HG03442 (cell line): Measurements from ENCODE around the gene VENTX.
"Not testable (repeated sequence)": the region's sequence is repeated elsewhere in the genome, so short reads cannot be mapped to it uniquely, and the experiment has no call there.

ENCODE experiments used
- ATAC-seq: cut with Tn5 transposase; IDR thresholded peaks from one replicate; pipeline ENCODE4 v1.9.1; 2021; ENCODE audit warnings: mild to moderate bottlenecking, moderate library complexity; ENCODE audit not compliant: unreplicated experiment

The VENTX gene

DNA sequence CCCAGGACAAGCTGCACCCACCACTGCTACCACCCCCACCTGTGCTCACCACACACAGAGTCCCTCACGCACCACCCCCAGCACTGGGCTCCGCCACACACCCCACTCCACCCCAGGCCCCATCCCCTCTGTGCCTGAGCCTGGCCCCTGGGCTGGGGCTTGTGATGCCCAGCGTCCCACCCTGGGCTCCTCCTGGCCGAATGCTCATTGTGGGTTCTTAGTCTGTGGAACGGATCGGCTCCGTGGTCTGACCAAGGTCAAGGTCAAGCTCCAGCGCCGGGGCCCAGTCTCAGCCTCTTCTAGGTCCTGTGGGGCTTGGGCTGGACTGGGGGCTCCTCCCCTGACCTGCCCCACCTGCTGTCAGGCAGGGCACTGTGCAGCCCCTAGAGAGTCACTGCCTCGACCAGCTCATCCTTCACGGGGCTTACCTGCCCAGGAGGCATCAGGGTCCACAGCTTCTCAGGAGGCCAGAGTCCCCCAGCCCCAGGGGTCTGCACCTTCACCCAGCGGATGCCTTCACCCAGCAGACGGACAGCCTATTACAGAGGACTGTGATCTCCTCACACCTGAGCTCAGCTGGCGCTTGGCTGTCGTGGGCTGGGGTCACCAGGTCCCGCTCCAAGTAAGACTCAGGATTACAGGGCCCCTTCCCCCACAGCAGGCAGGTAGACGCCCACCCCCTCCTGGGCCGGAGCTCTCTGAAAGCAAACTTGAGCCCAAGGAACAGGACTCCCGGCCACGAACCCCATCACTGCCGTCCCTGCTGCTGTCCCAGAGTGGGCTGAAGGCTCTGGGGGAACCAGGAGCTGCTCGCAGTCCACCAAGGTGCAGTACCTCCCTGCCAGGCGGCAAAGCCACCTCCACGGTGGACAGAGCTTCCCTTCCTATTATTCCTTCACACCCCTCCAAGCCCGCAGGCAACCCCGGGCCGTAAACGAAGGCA, 22.9 kb upstream of the VENTX start:
- no peak for ATAC-seq

DNA sequence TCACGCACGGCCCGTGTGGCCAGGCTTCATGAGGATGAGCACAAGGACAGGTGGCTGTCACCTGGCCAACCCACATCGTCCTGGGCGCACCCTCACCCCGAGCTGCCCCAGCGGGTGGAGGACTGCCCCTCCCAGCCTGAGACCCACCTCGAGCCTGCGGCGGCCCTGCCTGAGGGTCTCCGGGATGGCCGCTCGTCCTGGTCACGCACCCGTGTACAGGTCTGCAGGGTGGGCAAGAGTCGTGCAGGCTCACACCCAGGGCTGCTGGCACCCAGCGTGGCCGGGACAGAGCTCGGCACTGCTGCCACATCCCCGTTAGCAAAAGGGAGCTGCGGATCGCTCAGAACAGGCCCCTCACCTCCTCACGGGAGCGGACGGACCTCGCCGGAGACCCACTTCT, 22.1 kb upstream of the VENTX start:
- ATAC-seq = no peak

DNA sequence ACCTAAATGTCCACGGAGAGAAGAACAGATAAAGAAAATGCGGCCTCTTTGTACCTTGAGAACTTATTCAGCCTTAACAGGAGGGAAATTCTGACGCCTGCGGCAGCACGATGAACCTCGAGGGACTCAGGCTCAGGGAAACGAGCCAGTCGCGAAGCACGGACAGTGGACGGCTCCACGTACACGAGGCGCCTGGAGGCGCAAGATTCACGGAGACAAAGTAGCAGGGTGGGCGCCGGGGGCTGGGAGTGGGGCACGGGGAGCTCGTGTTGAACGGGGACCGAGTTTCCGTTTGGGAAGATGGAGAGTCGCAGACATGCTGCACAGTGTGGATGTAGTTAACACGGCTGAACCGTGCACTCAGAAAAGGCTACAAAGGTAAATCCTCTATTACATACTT, 20.9 kb upstream of the VENTX start:
- no peak for ATAC-seq

DNA sequence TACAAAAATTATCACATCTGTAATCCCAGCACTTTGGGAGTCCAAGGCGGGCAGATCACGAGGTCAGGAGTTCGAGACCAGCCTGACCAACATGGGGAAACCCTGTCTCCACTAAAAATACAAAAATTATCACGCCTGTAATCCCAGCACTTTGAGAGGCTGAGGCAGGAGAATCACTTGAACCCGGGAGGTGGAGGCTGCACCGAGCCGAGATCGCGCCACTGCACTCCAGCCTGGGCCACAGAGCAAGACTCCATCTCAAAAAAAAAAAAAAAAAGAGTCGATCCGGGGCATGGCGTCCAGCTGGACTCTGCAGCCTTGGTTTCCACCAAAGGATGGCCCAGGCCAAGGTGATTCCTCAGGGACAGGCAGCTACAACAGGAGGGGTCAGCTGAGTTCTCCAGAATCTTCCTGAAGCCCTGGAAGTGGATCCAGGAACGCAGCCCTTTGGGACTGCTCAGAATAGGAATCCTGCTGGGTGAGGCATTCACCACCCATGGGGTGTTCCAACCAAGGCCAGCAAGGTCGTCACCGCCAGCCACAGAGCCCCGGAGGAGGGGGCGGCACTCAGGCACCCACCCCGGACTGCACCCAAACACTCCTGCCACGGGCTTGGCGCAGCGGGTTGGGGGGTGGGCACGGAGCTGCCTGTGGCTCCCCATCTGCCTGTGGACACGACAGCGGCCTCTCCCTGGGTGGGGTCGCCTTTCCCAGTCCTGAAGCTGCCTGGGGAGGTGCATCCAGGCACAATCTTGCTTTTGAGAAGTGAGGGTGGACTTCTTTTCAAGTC, 19.7 kb upstream of the VENTX start:
- ATAC-seq = no peak

DNA sequence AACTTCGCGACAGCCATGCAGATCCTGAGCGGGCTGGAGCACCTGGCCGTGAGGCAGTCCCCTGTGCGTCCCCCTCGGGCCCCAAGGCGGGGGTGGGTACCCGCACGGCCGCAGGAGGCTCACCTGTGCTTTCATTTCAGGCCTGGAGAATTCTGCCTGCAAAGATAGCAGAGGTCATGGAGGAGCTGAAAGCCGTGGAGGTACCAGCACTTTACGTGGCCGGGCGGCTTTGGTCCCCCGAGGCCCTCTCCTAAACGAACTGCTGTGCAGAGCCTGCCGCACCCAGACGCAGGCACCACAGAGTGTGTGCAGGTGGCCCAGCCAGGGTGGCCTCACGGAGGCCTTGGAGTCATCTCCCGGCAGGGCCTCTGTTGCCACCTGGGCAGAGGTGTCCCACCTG, 18.8 kb upstream of the VENTX start:
- no peak for ATAC-seq

DNA sequence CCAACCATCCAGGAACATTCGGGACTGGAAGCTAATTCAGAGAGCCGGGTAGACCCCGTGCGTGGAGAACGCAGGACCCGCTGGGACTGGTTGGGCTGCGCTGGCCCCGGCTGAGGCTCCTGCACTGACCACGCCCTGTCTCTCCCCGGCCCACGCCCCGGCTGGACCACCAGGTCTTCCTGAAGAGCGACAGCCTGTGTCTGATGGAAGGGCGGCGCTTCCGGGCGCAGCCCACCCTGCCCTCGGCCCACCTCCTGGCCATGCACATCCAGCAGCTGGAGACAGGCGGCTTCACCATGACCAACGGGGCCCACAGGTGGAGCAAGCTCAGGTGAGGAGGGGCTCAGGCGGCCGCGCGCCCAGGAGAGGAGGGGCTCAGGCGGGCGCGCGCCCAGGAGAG, 17.9 kb upstream of the VENTX start:
- ATAC-seq = no peak

DNA sequence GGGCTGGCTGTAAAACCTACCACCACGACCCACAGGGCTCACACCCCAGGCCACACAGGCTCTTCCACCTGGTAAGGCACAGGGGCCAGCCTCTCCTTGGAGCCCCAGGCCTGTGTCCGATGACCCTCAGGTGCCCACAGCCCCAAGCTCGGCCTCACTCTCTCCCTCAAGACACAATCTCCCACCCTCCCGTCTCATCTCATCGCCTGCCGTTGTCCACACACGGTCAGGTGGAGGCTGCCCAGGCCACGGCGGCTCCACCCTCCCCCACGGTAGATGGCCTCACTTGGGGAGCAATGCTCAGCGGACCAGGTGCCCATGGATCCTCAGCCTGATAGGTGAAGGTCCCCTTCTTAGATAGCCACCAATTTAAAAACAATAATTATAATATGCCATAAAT, 16.3 kb upstream of the VENTX start:
- no peak for ATAC-seq

DNA sequence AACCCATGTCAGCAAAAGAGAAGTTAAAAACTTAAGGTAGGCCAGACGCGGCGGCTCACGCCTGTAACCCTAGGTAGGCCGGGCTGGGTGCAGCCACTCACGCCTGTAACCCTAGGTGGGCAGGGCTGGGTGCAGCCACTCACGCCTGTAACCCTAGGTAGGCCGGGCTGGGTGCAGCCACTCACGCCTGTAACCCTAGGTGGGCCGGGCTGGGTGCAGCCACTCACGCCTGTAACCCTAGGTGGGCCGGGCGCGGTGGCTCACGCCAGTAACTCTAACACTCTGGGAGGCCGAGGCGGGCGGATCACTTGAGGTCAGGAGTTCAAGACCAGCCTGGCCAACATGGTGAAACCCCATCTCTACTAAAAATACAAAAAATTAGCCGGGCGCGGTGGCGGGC, 15.9 kb upstream of the VENTX start:
- ATAC-seq = not testable (repeated sequence)

DNA sequence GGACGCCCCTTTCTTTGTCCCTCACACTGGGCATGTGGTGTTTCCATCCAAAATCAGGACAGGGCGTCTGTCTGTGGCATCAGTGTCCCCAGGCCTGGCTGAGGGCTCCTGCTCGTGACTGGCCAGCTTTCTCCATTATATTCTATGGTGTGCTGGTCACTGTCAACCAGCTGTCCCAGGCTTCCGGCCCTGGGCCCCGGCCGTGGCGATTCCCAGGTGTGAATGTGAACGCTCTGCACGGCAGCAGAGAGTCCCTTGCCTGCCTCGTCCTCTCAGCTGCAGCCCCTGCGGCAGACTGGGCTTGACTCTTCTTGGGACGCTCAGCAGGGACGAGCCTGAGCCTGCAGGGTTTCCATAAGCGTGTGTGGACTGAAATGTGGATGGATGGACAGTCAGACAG, 13.6 kb upstream of the VENTX start:
- ATAC-seq = no peak

DNA sequence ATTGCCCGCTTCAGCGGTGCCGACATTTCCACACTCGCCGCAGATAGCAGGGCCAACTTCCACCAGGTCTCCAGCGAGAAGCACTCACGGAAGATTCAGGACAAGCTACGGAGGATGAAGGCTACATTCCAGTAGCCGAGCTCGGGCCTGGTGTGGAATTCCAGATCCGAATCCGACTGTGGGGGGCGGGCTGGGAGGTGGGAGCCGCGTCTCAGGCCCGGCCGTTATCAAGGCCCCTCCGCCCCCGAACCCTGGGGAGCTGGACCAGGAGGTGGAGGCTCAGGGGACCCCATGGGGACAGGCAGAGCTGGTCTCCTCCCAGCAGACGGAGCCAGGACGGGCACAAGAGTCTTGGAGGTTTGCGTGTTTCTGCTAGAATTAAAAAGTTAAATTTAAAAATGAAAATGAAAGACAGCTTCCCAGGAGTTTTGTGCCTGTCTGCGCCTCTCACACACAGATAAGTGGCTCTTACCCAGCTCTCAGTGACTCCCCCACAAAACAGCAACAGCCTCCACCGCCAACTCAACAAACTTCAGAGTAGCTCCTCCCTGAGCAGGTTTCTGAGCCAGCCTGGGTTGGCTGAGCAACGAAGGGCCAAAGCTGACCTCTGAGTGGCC, 12.8 kb upstream of the VENTX start:
- no peak for ATAC-seq

DNA sequence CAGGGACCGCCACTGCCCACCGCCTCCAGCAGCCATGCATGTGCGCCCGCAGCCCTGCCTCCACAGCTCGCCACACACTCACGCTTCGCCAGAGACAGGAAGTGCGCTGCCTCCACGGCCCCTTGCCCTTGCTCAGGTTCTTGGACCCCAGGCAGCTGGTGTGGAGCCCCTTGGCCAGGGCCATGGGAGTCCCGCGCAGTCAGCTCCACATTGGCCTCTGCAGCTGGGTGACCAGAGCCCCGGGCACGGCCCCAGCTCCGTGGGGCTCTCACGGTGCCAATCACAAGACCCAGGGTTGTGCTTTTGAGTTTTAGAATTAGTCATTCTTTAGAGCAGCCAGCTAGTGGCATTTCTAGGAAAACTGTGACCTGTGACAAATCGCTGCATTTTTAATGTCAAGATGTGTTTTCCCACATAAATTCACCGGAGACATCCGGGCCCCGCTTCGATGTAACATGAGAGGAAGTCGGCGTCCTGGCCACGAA, 11.9 kb upstream of the VENTX start:
- ATAC-seq = no peak

DNA sequence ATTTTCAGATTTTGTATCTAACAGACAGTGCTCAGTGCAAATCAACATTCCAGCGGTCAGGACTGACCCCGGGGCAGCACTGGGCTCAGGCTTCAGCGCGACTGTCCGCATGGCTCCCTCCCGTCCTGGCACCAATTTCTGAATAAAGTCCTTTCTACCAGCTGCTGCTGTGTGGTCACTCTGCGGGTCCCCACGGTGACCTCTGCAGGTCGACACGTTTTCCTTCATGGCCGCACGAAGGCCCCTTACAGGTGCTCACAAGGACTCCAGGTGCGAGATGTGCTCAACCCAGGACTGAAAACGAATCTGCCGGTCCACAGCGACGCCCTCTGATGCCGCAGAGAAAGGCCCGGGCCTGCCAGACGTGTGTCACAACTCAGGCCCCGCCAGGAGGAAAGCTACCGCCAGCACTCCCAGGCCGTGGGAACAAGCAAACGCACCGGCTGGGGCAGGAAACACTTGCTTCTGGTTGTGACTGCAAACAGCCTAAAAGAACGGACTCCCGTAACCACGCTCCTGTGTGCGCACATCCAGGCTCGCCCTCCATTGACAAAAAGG, 11.3 kb upstream of the VENTX start:
- no peak for ATAC-seq

DNA sequence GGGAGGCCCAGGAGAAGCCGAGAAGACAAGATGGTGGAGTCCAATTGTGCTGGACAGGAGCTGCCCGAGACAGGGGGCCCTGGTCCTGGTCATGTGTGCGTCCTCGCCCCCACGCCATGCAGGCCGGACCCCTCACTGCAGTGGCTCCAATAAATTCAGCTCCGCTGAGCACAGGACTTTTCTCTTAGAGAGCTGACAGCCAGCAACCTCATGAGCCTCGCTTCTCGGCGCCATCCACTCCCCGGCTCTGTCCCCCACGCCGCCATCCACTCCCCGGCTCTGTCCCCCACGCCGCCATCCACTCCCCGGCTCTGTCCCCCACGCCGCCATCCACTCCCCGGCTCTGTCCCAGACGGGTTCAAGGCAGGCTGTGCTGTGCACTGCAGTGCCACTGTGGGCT, 10.4 kb upstream of the VENTX start:
- ATAC-seq = no peak

DNA sequence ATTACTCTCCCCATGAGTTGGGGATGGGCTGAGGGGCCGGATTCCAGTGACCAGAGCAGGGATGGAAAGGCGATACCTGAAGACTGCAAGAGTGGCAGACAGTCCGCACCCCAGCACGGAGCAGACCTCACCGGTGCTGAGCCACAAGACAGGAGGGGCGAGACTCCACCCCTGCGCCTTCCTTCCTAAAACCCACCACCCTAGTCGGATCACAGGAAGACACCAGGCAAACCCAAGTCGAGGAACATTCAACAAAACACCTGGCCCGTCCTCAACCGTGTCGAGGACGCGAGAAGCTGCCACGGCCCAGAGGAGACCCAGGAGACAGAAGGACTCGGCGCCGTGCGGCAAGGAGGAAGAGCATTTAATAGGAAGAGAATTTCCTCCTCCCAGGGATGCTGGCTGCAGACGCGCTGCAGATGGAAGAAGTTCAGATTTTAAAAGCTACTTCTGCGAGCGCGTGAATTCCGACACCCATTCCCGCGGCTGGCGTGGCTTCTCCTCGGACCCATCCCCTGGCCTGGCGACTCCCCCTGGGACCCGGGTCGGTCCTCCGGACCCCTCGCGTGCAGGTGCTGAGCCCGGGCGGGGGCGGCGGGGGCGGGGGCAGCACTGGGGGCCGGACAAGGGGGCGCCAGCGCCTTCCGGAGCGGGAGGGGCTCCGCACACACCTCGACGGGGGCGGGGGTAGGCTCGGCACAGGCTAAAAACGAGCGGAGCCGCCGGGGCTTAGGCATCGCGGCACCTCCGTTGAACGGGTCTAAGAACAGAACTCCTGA, 8.2 kb upstream of the VENTX start:
- ATAC-seq = no peak

DNA sequence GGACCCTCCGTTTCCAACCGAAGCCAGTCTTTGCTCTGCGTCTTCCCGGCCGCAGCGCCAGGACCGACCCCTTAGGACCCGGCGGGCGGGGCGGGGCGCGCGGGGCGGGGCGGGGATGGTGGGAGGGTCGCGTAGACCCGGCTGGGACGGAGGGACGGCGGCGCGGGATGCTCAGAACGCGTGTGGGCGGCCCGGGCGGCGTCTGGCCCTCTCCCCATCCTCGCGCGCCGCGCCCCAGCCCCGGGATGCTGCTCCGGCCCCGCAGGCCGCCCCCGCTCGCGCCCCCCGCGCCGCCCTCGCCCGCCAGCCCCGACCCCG, 7.7 kb upstream of the VENTX start, which contains the start of gene UTF1:
UTF1 (plus strand) TSS at position 174 of the 318 bp plus-strand sequence; CDS start at position 246, 72 bp downstream.
- no peak for ATAC-seq

DNA sequence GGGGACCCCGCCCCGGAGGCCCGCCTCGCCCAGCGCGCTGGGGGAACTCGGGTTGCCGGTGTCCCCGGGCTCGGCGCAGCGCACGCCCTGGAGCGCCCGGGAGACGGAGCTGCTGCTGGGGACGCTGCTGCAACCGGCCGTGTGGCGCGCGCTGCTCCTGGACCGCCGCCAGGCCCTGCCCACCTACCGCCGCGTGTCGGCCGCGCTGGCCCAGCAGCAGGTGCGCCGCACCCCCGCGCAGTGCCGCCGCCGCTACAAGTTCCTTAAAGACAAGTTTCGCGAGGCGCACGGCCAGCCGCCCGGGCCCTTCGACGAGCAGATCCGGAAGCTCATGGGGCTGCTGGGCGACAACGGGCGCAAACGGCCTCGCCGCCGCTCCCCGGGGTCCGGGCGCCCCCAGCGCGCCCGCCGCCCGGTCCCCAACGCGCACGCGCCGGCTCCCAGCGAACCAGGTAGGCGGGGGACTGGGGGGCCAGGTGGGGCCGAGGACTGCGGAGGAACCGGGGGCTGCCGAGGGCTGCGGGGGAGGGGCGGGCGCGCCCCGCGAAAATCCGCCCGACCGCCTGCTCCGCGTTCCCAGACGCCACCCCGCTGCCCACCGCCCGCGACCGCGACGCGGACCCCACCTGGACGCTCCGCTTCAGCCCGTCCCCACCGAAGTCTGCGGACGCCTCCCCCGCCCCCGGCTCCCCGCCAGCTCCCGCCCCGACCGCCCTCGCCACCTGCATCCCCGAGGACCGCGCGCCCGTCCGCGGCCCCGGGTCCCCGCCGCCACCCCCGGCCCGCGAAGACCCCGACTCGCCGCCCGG, 7.1 kb upstream of the VENTX start:
- ATAC-seq = no peak

DNA sequence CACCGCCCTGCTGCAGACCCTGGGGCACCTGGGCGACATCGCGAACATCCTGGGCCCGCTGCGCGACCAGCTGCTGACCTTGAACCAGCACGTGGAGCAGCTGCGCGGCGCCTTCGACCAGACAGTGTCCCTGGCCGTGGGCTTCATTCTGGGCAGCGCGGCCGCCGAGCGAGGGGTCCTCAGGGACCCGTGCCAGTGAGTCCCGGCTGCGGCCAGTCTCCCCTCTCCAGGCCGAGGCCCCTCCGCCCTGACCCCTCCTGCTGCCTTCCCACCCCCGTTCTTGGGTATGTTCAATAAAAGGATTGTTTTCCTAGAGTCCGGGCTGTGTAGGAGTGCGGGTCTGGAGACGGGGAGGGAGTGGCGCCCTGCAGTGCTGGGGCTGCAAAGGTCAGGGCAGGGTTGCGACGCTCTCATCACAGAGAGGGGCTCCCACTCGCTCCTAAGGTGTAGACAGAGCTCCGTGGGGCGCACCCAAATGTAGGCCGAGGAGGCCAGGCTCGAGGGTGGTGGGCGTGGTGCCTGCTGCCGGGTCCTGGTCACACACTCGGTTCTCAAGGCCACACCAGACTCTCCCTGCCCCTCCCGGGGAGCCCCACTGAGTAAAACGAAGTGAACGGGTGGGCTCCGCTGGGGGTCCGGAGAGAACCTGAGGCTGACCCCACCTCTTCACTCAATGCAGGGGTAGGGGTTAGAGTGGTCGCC, 6.3 kb upstream of the VENTX start:
- no peak for ATAC-seq

DNA sequence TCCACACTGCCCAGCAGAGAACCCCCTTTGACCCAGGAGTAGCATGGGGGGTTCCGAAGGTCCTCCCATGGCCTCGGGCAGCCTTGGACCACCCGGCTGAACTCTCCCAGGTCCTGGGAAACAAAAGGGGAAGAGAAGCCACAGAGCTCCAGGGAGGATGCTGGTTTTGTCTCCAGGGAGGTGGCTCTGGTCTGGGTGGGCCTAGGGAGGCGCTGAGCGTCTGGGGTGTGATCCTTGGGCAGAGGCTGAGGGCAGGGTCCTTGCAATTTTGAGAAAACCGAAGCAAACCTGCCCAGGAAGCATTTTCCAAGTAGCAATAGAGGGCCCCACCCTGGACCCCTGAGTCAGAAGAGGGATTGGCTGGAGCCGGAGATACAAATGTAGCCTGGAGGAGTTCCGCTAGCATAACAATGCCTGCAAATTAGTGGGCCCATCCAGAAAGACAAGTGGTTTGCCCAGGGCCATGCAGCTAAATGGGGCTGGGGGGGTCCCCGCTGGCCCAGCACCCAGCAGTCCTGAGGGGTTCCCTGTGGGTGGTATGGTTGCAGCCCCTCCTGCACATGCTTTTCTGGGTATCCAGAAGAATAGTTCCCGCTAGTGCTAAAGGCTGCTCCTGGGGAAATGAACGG, 5.6 kb upstream of the VENTX start:
- ATAC-seq = no peak

DNA sequence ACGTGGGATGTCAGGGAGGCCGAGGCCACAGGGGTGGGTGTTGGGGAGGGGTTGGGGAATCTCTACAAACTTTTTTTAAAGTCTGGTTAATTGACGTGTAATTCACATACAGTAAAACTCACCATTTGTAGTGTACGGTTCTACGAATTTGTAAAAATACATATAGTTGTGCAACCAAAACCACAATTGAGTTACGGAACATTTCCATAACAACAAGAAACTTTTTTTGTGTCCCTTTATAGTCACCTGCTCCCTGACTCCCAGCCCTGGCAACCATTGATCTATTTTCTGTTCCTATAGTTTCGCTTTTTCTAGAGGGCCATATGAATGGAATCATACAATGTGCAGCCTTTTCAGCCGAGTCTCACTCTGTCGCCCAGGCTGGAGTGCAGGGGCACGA, 2.9 kb upstream of the VENTX start:
- ATAC-seq = not testable (repeated sequence)
